Aorta (tissue), 5 donors: Measurements from ENCODE around the gene GGT5. TPM values are rescaled to one million over a fixed set of nuclear protein-coding genes. Genes with fewer than 3 reads are reported as not detected.
"Not testable (repeated sequence)": the region's sequence is repeated elsewhere in the genome, so short reads cannot be mapped to it uniquely, and the experiment has no call there.

Source experiments
- ATAC-seq: fragments of 200-7000 bp; cut with Tn5 transposase; one replicate; pipeline ENCODE4 v1.9.1; 2022; ENCODE audit warnings: moderate library complexity; ENCODE audit not compliant: low FRiP score
- DNase-seq, 2 donors: peaks; one replicate each; pipeline ENCODE4 v3.0.0-alpha.2; 2020
- H3K27ac ChIP-seq, 2 donors: one replicate each; pipeline ENCODE4 v1.5.1; 2013; ENCODE audit warnings: low read length in 2 of 2, mild to moderate bottlenecking in 2 of 2, moderate library complexity in 2 of 2, control low read depth in 1 of 2, inconsistent platforms in 1 of 2, low read depth in 1 of 2
- H3K27me3 ChIP-seq, 2 donors: one replicate each; pipeline ENCODE4 v1.6.1; 2013; ENCODE audit warnings: control low read depth in 1 of 2, low read length in 1 of 2, mild to moderate bottlenecking in 1 of 2, moderate library complexity in 1 of 2; ENCODE audit not compliant: insufficient read depth in 2 of 2, control insufficient read depth in 1 of 2
- H3K36me3 ChIP-seq, 2 donors: one replicate each; pipeline ENCODE4 v1.6.1; 2013; ENCODE audit warnings: control low read depth in 1 of 2, low read length in 1 of 2, mild to moderate bottlenecking in 1 of 2; ENCODE audit not compliant: insufficient read depth in 2 of 2, control insufficient read depth in 1 of 2
- H3K4me1 ChIP-seq, 2 donors: one replicate each; pipeline ENCODE4 v1.6.1; 2013; ENCODE audit warnings: low read length in 2 of 2, control low read depth in 1 of 2, mild to moderate bottlenecking in 1 of 2, moderate library complexity in 1 of 2; ENCODE audit not compliant: insufficient read depth in 2 of 2, control insufficient read depth in 1 of 2
- H3K4me3 ChIP-seq, 2 donors: one replicate each; pipeline ENCODE4 v1.5.1; 2013; ENCODE audit warnings: low read length in 2 of 2, control low read depth in 1 of 2, mild to moderate bottlenecking in 1 of 2
- H3K9me3 ChIP-seq: one replicate; pipeline ENCODE4 v1.6.1; 2013; ENCODE audit warnings: mild to moderate bottlenecking, low read length; ENCODE audit not compliant: control insufficient read depth
- WGBS, 2 donors: extraction: QIAGEN DNeasy Blood & Tissue Kit; methylation state at CpG; one replicate each; pipeline ENCODE4 v1.1.7; 2013; 5-methylcytosine and 5-hydroxymethylcytosine counted together
- intact Hi-C, 2 donors: fragments of 100-400 bp; cut with DNase I; formaldehyde crosslinking; loops; one replicate each; pipeline versions ENCODE4 v1.14.2 to v1.15.0; 2022
- polyA plus RNA-seq, 2 donors: library from polyadenylated mRNA; stranded (reverse); fragments of 200-250 nt; gene quantifications; one replicate each; pipeline ENCODE4 v1.2.3, GENCODE V29; 2013
- total RNA-seq, 2 donors: library from RNA; stranded (reverse); fragmentation: NEBNext Ultra II Directional; extraction: Animal tissue kit (Norgen Biotek cat#: 25700); gene quantifications; one replicate each; pipeline ENCODE4 v1.2.1, GENCODE V29; 2021
- donor health status: healthy with polysubstance abuse.
- donor health status: Bipolar disorder and iron deficiency.
- donor health status: DM: no; HTN: no; CAD: no.
- donor health status: DM: no; HTN: no; CAD: no.
- donor health status: DM: yes; HTN: yes; CAD: no.

Gene GGT5
- total and polyA plus RNA-seq, 4 donors, result 50.8 to 434 (median 57.0) TPM

- intact Hi-C loops, result no loop called here
- DNase-seq (no peak), ATAC-seq (peak; percentile 45)
- H3K27ac ChIP-seq, result peak overlapping the region; percentile 41 to 74
- H3K36me3 ChIP-seq, result no peaks in the 10 kb centered on the region
- H3K27me3 ChIP-seq, result no peaks in the 10 kb centered on the region
- no peak overlapping the region for H3K4me3 ChIP-seq
- H3K9me3 ChIP-seq, result no peaks in the 10 kb centered on the region
- H3K4me1 ChIP-seq, result peaks cover 1 to 15% of the 10 kb centered on the region in 2 donors
- WGBS, 2 donors, result 29 to 34% methylated on average over 8 of the region's 8 CpGs
These were observed 37.4 kb downstream of the GGT5 start for GRCh38 chr22:24207264-24208011.

GRCh38 chr22:24206460-24207263 is 38.2 kb downstream of the GGT5 start:
- H3K9me3 ChIP-seq, ATAC-seq, H3K4me3 ChIP-seq, DNase-seq, intact Hi-C loops, H3K27me3 ChIP-seq, H3K36me3 ChIP-seq: not testable (repeated sequence)
- Histone ChIP-seq H3K27ac (peak overlapping the region in 1 of 2 donors; percentile 17), H3K4me1 (peaks cover 1 to 15% of the 10 kb centered on the region in 2 donors)
- WGBS, 2 donors, result 82% methylated on average over 15 of the region's 15 CpGs

GRCh38 chr22:24205438-24206195 is 39.3 kb downstream of the GGT5 start:
- no peak for DNase-seq
- intact Hi-C loops, result no loop called here
- Histone ChIP-seq H3K27ac (no peak overlapping the region), H3K27me3 (no peaks in the 10 kb centered on the region), H3K4me3 (no peak overlapping the region), H3K36me3 (no peaks in the 10 kb centered on the region), H3K4me1 (peaks cover 1 to 15% of the 10 kb centered on the region in 2 donors), H3K9me3 (no peaks in the 10 kb centered on the region)
- WGBS, 2 donors, result 92 to 93% methylated on average over 8 of the region's 8 CpGs
- no peak for ATAC-seq

GRCh38 chr22:24203856-24204255 is 41.0 kb downstream of the GGT5 start:
- H3K27me3 ChIP-seq, H3K4me3 ChIP-seq, ATAC-seq, intact Hi-C loops, H3K27ac ChIP-seq, H3K36me3 ChIP-seq, DNase-seq, H3K9me3 ChIP-seq: not testable (repeated sequence)
- WGBS, 2 donors, result 88 to 92% methylated on average over 5 of the region's 5 CpGs
- peaks cover 1 to 15% of the 10 kb centered on the region in 2 donors for H3K4me1 ChIP-seq

GRCh38 chr22:24201681-24202614 is 42.9 kb downstream of the GGT5 start:
- H3K4me3 ChIP-seq, result no peak overlapping the region
- no peak for DNase-seq
- H3K36me3 ChIP-seq, result no peaks in the 10 kb centered on the region
- H3K9me3 ChIP-seq, result no peaks in the 10 kb centered on the region
- 93 to 95% methylated on average over 26 of the region's 26 CpGs for WGBS, 2 donors
- peaks cover 0 to 7% of the 10 kb centered on the region in 2 donors for H3K4me1 ChIP-seq
- H3K27me3 ChIP-seq, result no peaks in the 10 kb centered on the region
- intact Hi-C loops, result no loop called here
- ATAC-seq, result no peak
- H3K27ac ChIP-seq, result no peak overlapping the region

GRCh38 chr22:24200619-24201212 is 44.2 kb downstream of the GGT5 start:
- no peak overlapping the region for H3K4me3 ChIP-seq
- intact Hi-C loops, result no loop called here
- no peak overlapping the region for H3K27ac ChIP-seq
- DNase-seq (no peak), ATAC-seq (no peak)
- no peaks in the 10 kb centered on the region for H3K9me3 ChIP-seq
- WGBS, 2 donors, result 85 to 86% methylated on average over 7 of the region's 7 CpGs
- no peaks in the 10 kb centered on the region for H3K36me3 ChIP-seq
- H3K27me3 ChIP-seq, result no peaks in the 10 kb centered on the region
- peaks cover 0 to 2% of the 10 kb centered on the region in 2 donors for H3K4me1 ChIP-seq

- WGBS, 2 donors, result 61 to 68% methylated on average over 6 of the region's 6 CpGs
- no peaks in the 10 kb centered on the region for H3K4me1 ChIP-seq
- no peak for DNase-seq
- intact Hi-C loops, result no loop called here
- no peaks in the 10 kb centered on the region for H3K36me3 ChIP-seq
- no peaks in the 10 kb centered on the region for H3K9me3 ChIP-seq
- ATAC-seq, result no peak
- H3K27ac ChIP-seq, result no peak overlapping the region
- H3K4me3 ChIP-seq, result no peak overlapping the region
- no peaks in the 10 kb centered on the region for H3K27me3 ChIP-seq
These were observed 46.2 kb downstream of the GGT5 start for GRCh38 chr22:24198682-24199052.
